ENCODE measurements around the gene LRRC49. TPM values are rescaled to one million over a fixed set of nuclear protein-coding genes. Genes with fewer than 3 reads are reported as not detected.

LRRC49 gene
- total RNA-seq, 5 donors from 2014 or later (not counting 1 experiment from before 2014, with no cell fraction given): 0.16 to 0.77 (median 0.51) TPM; not detected in 1

- 60% methylated on average over 3 of the region's 4 CpGs for WGBS (ENCODE audit: insufficient coverage)
- no peak overlapping the region for H3K4me3 ChIP-seq (ENCODE audit: control insufficient read depth in 1 of 2, extremely low read depth in 1 of 2, low read length in 1 of 2)
- H3K9me3 Mint-ChIP-seq: no peaks in the 10 kb centered on the region
- no peaks in the 10 kb centered on the region for H3K9me3 ChIP-seq
- no peaks in the 10 kb centered on the region for H3K27me3 ChIP-seq (replicated peaks in 1 of 2; ENCODE audit: control insufficient read depth in 2 of 2, extremely low read depth in 1 of 2, insufficient read depth in 2 of 2, low read length in 1 of 2)
- no peaks in the 10 kb centered on the region for H3K36me3 Mint-ChIP-seq
- H3K4me3 Mint-ChIP-seq: no peak overlapping the region
- H3K36me3 ChIP-seq (ENCODE audit: control insufficient read depth in 2 of 2, extremely low read depth in 1 of 2, insufficient read depth in 1 of 2, low read length in 1 of 2): no peaks in the 10 kb centered on the region
- ATAC-seq (replicated peaks in 1 of 4) (no peak), DNase-seq (no peak)
- peaks cover 5 to 32% of the 10 kb centered on the region in 2 donors for H3K27me3 Mint-ChIP-seq
- no peak overlapping the region for H3K27ac Mint-ChIP-seq
- no peaks in the 10 kb centered on the region for H3K4me1 ChIP-seq (ENCODE audit: control insufficient read depth in 1 of 2, extremely low read depth in 1 of 2, insufficient read depth in 2 of 2, low read length in 2 of 2)
- no peak overlapping the region for H3K27ac ChIP-seq (ENCODE audit: low read length)
- CTCF ChIA-PET: no interaction called here
- H3K4me1 Mint-ChIP-seq: no peaks in the 10 kb centered on the region
- POLR2A ChIA-PET: no interaction called here
Observed at GRCh38 chr15:71050461-71050860, 157.8 kb downstream of the LRRC49 start.

- H3K27me3 Mint-ChIP-seq: peaks cover 5 to 29% of the 10 kb centered on the region in 2 donors
- Histone ChIP-seq H3K4me1 (ENCODE audit: control insufficient read depth in 1 of 2, extremely low read depth in 1 of 2, insufficient read depth in 2 of 2, low read length in 2 of 2) (no peaks in the 10 kb centered on the region), H3K27ac (ENCODE audit: low read length) (no peak overlapping the region), H3K4me3 (ENCODE audit: control insufficient read depth in 1 of 2, extremely low read depth in 1 of 2, low read length in 1 of 2) (no peak overlapping the region), H3K9me3 (no peaks in the 10 kb centered on the region), H3K27me3 (replicated peaks in 1 of 2; ENCODE audit: control insufficient read depth in 2 of 2, extremely low read depth in 1 of 2, insufficient read depth in 2 of 2, low read length in 1 of 2) (no peaks in the 10 kb centered on the region), H3K36me3 (ENCODE audit: control insufficient read depth in 2 of 2, extremely low read depth in 1 of 2, insufficient read depth in 1 of 2, low read length in 1 of 2) (no peaks in the 10 kb centered on the region)
- no peaks in the 10 kb centered on the region for H3K36me3 Mint-ChIP-seq
- no peak for ATAC-seq (replicated peaks in 1 of 4)
- CTCF ChIA-PET: no interaction called here
- no peaks in the 10 kb centered on the region for H3K4me1 Mint-ChIP-seq
- DNase-seq: no peak
- H3K27ac Mint-ChIP-seq: no peak overlapping the region
- H3K4me3 Mint-ChIP-seq: no peak overlapping the region
- WGBS (ENCODE audit: insufficient coverage): 43% methylated on average over 1 of the region's 1 CpG
- H3K9me3 Mint-ChIP-seq: no peaks in the 10 kb centered on the region
- POLR2A ChIA-PET: interaction anchor here in 1 of 2 donors (0.7 kb wide), 1 partner anchor 1723 kb away, joined by 3 read pairs; no protein-coding TSS in a partner anchor
Observed at GRCh38 chr15:71051539-71051938, 158.9 kb downstream of the LRRC49 start.

DNA sequence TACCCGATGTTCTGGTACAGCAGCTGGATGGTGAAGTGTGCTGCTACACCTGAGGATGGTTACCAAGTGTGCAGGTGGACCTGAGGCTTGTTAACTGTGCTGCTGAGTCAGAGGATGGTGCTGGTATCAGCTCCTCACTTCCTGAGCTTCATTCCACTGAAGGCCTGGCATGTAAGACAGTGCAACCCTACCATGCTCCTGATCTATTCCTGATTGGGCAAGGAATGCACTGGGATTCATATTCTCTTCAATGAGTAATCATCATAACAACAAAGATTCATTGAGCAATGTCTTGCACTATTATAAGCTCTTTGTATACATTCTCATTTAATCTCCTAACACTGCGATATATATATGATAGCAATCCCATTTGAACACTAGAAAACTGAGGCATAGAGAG is 159.7 kb downstream of the LRRC49 start:
- H3K4me1 Mint-ChIP-seq: no peaks in the 10 kb centered on the region
- no peaks in the 10 kb centered on the region for H3K36me3 Mint-ChIP-seq
- Histone ChIP-seq H3K36me3 (ENCODE audit: control insufficient read depth in 2 of 2, extremely low read depth in 1 of 2, insufficient read depth in 1 of 2, low read length in 1 of 2) (no peaks in the 10 kb centered on the region), H3K4me1 (ENCODE audit: control insufficient read depth in 1 of 2, extremely low read depth in 1 of 2, insufficient read depth in 2 of 2, low read length in 2 of 2) (no peaks in the 10 kb centered on the region), H3K4me3 (ENCODE audit: control insufficient read depth in 1 of 2, extremely low read depth in 1 of 2, low read length in 1 of 2) (no peak overlapping the region), H3K27me3 (replicated peaks in 1 of 2; ENCODE audit: control insufficient read depth in 2 of 2, extremely low read depth in 1 of 2, insufficient read depth in 2 of 2, low read length in 1 of 2) (no peaks in the 10 kb centered on the region), H3K27ac (ENCODE audit: low read length) (no peak overlapping the region), H3K9me3 (no peaks in the 10 kb centered on the region)
- ChIA-PET POLR2A (no interaction called here), CTCF (no interaction called here)
- no peak overlapping the region for H3K4me3 Mint-ChIP-seq
- ATAC-seq (replicated peaks in 1 of 4) (no peak), DNase-seq (no peak)
- WGBS (ENCODE audit: insufficient coverage): no CpG with 5 or more reads among the region's 2 CpGs
- H3K27ac Mint-ChIP-seq: no peak overlapping the region
- H3K9me3 Mint-ChIP-seq: no peaks in the 10 kb centered on the region
- H3K27me3 Mint-ChIP-seq: peaks cover 5 to 25% of the 10 kb centered on the region in 2 donors

DNA sequence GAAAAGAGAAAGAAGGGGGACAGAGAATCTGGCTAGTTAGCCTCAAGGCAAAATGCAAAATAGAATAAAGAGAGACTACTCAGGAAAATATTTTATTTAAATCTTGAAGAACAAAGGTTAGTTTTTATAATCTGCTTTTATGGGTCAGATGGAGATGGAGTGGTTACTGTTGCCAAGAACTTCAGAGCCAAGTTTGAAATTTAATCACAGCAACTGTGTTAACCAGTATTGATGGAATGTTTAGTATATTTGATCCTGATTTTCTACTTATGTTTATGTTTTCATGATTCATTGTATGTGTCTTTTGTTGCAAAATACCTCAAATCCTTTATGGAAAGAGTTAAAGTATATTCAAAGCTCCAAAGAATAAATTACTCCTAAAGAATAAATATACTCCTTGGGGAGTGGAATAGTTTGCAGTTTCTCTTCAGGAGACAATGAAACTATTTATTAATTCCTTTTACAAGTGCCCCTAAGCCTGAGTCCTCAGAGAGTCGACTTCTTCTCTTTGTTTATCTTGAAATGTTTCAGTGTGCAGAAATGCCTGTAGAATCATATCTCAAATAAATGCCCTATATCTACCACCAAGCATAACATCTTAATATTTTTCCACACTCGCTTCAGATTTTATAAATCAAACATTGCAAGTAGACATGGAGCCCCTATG is 161.8 kb downstream of the LRRC49 start:
- Histone ChIP-seq H3K4me3 (ENCODE audit: control insufficient read depth in 1 of 2, extremely low read depth in 1 of 2, low read length in 1 of 2) (no peak overlapping the region), H3K4me1 (ENCODE audit: control insufficient read depth in 1 of 2, extremely low read depth in 1 of 2, insufficient read depth in 2 of 2, low read length in 2 of 2) (no peaks in the 10 kb centered on the region), H3K36me3 (ENCODE audit: control insufficient read depth in 2 of 2, extremely low read depth in 1 of 2, insufficient read depth in 1 of 2, low read length in 1 of 2) (no peaks in the 10 kb centered on the region), H3K27ac (ENCODE audit: low read length) (no peak overlapping the region), H3K9me3 (no peaks in the 10 kb centered on the region), H3K27me3 (replicated peaks in 1 of 2; ENCODE audit: control insufficient read depth in 2 of 2, extremely low read depth in 1 of 2, insufficient read depth in 2 of 2, low read length in 1 of 2) (no peaks in the 10 kb centered on the region)
- WGBS (ENCODE audit: insufficient coverage): 89% methylated on average over 1 of the region's 2 CpGs
- no peak overlapping the region for H3K4me3 Mint-ChIP-seq
- CTCF ChIA-PET: no interaction called here
- ATAC-seq (replicated peaks in 1 of 4) (no peak), DNase-seq (no peak)
- H3K9me3 Mint-ChIP-seq: peaks cover 3 to 7% (median 5%) of the 10 kb centered on the region in 3 donors
- H3K27ac Mint-ChIP-seq: no peak overlapping the region
- peaks cover 3 to 24% of the 10 kb centered on the region in 2 donors for H3K27me3 Mint-ChIP-seq
- H3K36me3 Mint-ChIP-seq: no peaks in the 10 kb centered on the region
- no peaks in the 10 kb centered on the region for H3K4me1 Mint-ChIP-seq
- POLR2A ChIA-PET: no interaction called here

DNA sequence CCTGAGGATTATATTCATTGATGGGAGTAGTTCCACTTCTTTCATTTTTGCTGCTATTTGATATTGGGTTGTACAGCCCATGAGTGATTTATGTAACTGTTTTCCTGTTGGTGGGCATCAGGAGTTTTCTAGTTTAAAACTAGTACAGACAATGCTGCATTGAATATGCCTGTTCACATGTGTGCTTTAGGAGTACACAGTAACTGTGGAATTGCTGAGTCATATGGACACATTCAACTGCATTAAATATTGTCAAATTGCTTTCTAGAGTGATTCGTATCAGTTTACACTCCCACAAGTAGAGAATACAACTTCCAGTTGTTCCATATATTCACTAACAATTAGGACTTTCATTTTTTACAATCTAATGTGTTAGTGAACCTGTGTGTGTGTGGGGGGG is 162.8 kb downstream of the LRRC49 start:
- peaks cover 0 to 24% of the 10 kb centered on the region in 2 donors for H3K27me3 Mint-ChIP-seq
- H3K4me3 Mint-ChIP-seq: no peak overlapping the region
- H3K4me1 Mint-ChIP-seq: no peaks in the 10 kb centered on the region
- H3K36me3 ChIP-seq (ENCODE audit: control insufficient read depth in 2 of 2, extremely low read depth in 1 of 2, insufficient read depth in 1 of 2, low read length in 1 of 2): no peaks in the 10 kb centered on the region
- no peak overlapping the region for H3K27ac ChIP-seq (ENCODE audit: low read length)
- H3K9me3 Mint-ChIP-seq: peaks cover 3 to 7% (median 5%) of the 10 kb centered on the region in 3 donors
- H3K4me1 ChIP-seq (ENCODE audit: control insufficient read depth in 1 of 2, extremely low read depth in 1 of 2, insufficient read depth in 2 of 2, low read length in 2 of 2): no peaks in the 10 kb centered on the region
- no peaks in the 10 kb centered on the region for H3K36me3 Mint-ChIP-seq
- no peaks in the 10 kb centered on the region for H3K27me3 ChIP-seq (replicated peaks in 1 of 2; ENCODE audit: control insufficient read depth in 2 of 2, extremely low read depth in 1 of 2, insufficient read depth in 2 of 2, low read length in 1 of 2)
- no peaks in the 10 kb centered on the region for H3K9me3 ChIP-seq
- no CpG with 5 or more reads among the region's 1 CpG for WGBS (ENCODE audit: insufficient coverage)
- CTCF ChIA-PET: no interaction called here
- no peak for DNase-seq
- POLR2A ChIA-PET: no interaction called here
- ATAC-seq (replicated peaks in 1 of 4): no peak
- no peak overlapping the region for H3K4me3 ChIP-seq (ENCODE audit: control insufficient read depth in 1 of 2, extremely low read depth in 1 of 2, low read length in 1 of 2)
- no peak overlapping the region for H3K27ac Mint-ChIP-seq

DNA sequence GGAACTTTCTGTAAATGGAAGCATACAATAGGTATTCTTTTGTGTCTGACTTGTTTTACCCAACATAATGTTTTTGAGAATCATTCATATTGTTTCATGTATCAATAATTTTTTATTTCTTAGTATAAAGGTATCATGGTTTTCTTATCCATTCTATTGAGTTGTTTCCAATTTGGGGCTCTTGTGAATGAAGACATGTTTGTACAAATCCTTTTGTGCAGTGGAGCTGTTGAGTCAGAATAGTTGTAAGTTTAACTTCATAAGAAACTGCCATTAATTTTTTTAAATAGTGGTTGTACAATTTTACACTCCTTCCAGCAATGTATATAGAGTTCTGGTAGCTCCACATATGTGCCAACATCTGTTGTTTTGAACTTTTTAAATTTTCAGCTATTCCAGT is 163.5 kb downstream of the LRRC49 start:
- Mint-ChIP-seq H3K9me3 (peaks cover 3 to 7% (median 6%) of the 10 kb centered on the region in 3 donors), H3K36me3 (no peaks in the 10 kb centered on the region), H3K4me3 (no peak overlapping the region), H3K27ac (no peak overlapping the region), H3K4me1 (no peaks in the 10 kb centered on the region), H3K27me3 (peaks cover under 1 to 22% of the 10 kb centered on the region in 2 donors)
- DNase-seq (no peak), ATAC-seq (replicated peaks in 1 of 4) (no peak)
- no peak overlapping the region for H3K27ac ChIP-seq (ENCODE audit: low read length)
- POLR2A ChIA-PET: no interaction called here
- H3K4me3 ChIP-seq (ENCODE audit: control insufficient read depth in 1 of 2, extremely low read depth in 1 of 2, low read length in 1 of 2): no peak overlapping the region
- H3K36me3 ChIP-seq (ENCODE audit: control insufficient read depth in 2 of 2, extremely low read depth in 1 of 2, insufficient read depth in 1 of 2, low read length in 1 of 2): no peaks in the 10 kb centered on the region
- CTCF ChIA-PET: no interaction called here
- H3K4me1 ChIP-seq (ENCODE audit: control insufficient read depth in 1 of 2, extremely low read depth in 1 of 2, insufficient read depth in 2 of 2, low read length in 2 of 2): no peaks in the 10 kb centered on the region
- H3K9me3 ChIP-seq: no peaks in the 10 kb centered on the region
- no peaks in the 10 kb centered on the region for H3K27me3 ChIP-seq (replicated peaks in 1 of 2; ENCODE audit: control insufficient read depth in 2 of 2, extremely low read depth in 1 of 2, insufficient read depth in 2 of 2, low read length in 1 of 2)

DNA sequence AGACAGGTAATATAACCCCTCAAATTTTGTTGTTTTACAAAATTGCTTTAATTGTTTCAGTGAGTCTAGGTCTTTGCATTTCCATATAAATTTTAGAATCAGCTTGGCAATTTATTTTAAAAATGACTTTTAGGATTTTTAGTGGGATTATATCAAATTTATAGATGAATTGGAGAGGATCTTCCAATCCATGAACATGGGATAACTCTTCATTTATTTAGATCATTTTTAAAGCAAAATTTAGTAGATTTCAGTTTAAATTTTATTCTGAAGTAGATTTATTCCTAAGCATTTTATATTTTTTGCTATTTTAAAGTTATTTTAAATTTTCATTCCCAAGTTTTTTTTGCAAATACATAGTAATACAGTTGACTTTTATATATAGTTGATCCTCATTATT is 164.5 kb downstream of the LRRC49 start:
- no peak overlapping the region for H3K27ac ChIP-seq (ENCODE audit: low read length)
- Mint-ChIP-seq H3K9me3 (peaks cover 3 to 7% (median 7%) of the 10 kb centered on the region in 3 donors), H3K27me3 (peaks cover 10 to 18% of the 10 kb centered on the region in 2 donors), H3K27ac (no peak overlapping the region), H3K36me3 (no peaks in the 10 kb centered on the region), H3K4me3 (no peak overlapping the region), H3K4me1 (no peaks in the 10 kb centered on the region)
- no peaks in the 10 kb centered on the region for H3K4me1 ChIP-seq (ENCODE audit: control insufficient read depth in 1 of 2, extremely low read depth in 1 of 2, insufficient read depth in 2 of 2, low read length in 2 of 2)
- no peaks in the 10 kb centered on the region for H3K9me3 ChIP-seq
- DNase-seq (no peak), ATAC-seq (replicated peaks in 1 of 4) (no peak)
- ChIA-PET CTCF (no interaction called here), POLR2A (no interaction called here)
- H3K4me3 ChIP-seq (ENCODE audit: control insufficient read depth in 1 of 2, extremely low read depth in 1 of 2, low read length in 1 of 2): no peak overlapping the region
- H3K27me3 ChIP-seq (replicated peaks in 1 of 2; ENCODE audit: control insufficient read depth in 2 of 2, extremely low read depth in 1 of 2, insufficient read depth in 2 of 2, low read length in 1 of 2): no peaks in the 10 kb centered on the region
- H3K36me3 ChIP-seq (ENCODE audit: control insufficient read depth in 2 of 2, extremely low read depth in 1 of 2, insufficient read depth in 1 of 2, low read length in 1 of 2): no peaks in the 10 kb centered on the region

Data from T-cell (primary cell).